Choroid plexus epithelial cell (primary cell): ENCODE measurements around the gene RBX1.

Experiments used
- DNase-seq: peaks from one replicate; pipeline ENCODE4 v3.0.0-alpha.2; 2010; ENCODE audit warnings: low read depth
- H3K4me3 ChIP-seq: 2 replicates; pipeline ENCODE4 v1.5.1; 2011; ENCODE audit warnings: low read depth, mild to moderate bottlenecking, control low read depth, low read length, moderate library complexity
- TF ChIP-seq, protein P1 (sequence below): conservative IDR thresholded peaks from 2 replicates; pipeline ENCODE4 v1.5.1; 2011; ENCODE audit warnings: low read depth, mild to moderate bottlenecking, control low read depth, inconsistent platforms, low read length, moderate library complexity

The RBX1 gene

DNA sequence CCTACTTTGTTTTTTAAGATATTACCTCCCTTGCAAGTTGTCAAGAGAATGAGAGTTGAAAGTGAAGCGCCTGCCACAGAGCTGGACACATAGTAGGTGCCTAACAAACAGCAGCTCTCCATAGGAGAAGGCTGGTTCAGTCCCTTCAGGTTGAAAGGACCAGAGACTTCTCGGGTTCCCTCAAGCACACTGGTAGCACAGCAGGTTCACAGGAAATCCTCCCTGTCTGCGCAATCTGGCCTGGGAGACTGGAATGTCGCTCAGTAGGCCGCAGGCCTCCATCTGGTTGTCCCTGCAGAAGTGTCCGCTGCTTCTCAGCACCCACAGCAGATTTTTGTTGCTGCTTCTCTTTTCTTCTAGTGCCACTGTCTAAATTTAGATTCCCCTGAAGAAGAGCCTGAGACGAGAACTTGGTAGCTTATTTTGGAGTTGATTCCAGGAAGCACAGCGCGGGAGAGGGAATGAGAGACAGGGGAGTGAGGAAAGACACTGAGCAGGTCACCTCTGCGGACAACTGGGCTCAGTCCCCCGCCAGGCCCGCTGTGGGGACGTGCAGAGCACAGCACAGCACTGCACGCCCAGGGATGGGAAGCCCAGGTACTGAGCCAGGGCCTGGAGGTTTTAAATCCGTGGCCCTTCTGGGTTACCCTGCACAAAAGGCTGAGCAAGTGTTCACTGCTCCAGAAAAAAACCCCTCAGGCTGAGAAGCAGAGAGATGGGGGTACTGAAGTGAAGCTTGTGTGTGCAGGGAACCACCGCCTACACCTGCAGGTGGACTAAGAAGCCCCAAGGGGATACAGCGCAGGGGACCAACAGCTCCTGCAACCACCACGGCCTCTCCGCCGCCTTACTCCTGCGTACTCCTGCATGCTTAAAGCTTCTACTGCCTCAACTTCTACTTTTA is 31.6 kb downstream of the RBX1 start:
- H3K4me3 ChIP-seq: no peak overlapping the region
- no peak for DNase-seq
- TF ChIP-seq, protein P1, sequence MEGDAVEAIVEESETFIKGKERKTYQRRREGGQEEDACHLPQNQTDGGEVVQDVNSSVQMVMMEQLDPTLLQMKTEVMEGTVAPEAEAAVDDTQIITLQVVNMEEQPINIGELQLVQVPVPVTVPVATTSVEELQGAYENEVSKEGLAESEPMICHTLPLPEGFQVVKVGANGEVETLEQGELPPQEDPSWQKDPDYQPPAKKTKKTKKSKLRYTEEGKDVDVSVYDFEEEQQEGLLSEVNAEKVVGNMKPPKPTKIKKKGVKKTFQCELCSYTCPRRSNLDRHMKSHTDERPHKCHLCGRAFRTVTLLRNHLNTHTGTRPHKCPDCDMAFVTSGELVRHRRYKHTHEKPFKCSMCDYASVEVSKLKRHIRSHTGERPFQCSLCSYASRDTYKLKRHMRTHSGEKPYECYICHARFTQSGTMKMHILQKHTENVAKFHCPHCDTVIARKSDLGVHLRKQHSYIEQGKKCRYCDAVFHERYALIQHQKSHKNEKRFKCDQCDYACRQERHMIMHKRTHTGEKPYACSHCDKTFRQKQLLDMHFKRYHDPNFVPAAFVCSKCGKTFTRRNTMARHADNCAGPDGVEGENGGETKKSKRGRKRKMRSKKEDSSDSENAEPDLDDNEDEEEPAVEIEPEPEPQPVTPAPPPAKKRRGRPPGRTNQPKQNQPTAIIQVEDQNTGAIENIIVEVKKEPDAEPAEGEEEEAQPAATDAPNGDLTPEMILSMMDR: no peak

DNA sequence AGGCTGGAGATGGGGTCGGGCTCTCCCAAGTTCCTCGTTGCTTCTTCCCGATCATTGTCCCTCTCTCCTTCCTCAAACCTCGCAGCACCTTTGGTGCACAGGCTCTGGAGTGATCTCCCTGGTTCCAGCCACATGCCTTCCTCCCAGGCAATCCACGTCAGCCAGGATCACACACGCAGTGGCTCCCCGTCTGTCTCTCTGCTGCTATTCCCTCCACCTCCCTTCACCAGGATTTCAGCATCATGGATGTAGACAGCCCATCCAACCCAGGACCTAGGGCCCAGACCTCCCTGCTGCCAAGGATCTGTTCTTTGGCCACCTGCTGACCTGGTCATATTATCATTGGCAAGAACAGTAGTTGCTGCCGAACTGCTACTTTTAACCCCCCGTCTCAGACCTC is 40.1 kb downstream of the RBX1 start:
- TF ChIP-seq, protein P1: no peak
- H3K4me3 ChIP-seq: no peak overlapping the region
- DNase-seq: no peak

DNA sequence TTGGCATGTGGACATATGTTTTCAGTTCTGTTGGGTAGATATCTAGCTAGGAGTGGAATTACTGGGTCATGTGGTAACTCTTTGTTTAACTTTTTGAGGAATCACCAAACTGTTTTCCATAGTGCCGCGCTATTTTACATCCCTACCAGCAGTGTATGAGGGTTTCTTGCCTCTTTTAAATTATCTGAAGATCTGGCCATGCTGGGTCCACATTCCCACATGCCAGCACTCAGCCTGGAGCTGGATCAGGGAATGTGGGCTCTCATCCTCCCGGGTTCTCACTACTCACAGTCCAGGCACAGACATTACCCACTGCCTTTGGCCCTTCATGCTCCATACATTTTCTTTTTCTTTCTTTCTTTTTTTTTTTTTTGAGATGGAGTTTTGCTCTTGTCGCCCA is 44.6 kb downstream of the RBX1 start:
- TF ChIP-seq, protein P1: no peak
- no peak for DNase-seq
- H3K4me3 ChIP-seq: no peak overlapping the region

DNA sequence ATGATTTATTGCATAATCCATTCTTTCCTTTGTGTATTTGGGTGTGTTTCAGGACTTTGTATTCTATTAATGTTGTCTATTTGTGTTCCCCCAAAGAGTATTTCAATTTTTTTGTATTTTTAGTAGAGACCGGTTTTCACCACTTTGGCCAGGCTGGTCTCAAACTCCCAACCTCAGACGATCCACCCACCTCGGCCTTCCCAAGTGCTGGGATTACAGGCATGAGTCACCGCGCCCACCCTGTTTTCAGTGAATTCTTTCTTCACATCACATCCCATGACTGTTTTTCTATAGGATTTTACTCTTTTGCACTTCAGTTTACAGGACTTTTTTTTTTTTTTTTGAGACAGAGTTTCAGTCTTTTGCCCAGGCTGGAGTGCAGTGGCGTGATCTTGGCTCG is 46.3 kb downstream of the RBX1 start:
- H3K4me3 ChIP-seq: no peak overlapping the region
- no peak for DNase-seq
- TF ChIP-seq, protein P1: no peak

DNA sequence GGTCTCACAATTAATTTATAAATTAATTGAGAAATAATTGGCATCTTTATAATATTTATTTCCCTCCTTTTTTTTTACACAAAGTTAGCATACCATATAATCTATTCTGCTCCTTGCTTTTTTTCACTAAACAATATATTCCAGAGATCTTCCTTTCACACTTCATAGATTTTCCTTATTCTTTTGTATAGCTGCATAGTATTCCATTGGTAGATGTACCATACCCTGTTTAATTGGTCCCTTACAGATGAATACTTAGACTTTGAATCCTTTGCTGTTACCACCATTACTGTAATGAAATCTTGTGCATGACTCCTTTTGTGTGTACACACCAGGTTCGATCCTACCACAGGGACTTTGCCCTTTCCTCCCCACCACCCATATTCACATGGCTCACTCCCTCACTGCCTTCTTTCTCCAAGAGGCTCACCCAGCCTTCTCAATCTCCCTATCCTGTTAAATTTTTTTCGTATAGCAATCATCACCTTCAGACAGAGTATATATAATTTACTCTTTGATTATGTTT is 48.9 kb downstream of the RBX1 start:
- no peak overlapping the region for H3K4me3 ChIP-seq
- TF ChIP-seq, protein P1: no peak
- no peak for DNase-seq

DNA sequence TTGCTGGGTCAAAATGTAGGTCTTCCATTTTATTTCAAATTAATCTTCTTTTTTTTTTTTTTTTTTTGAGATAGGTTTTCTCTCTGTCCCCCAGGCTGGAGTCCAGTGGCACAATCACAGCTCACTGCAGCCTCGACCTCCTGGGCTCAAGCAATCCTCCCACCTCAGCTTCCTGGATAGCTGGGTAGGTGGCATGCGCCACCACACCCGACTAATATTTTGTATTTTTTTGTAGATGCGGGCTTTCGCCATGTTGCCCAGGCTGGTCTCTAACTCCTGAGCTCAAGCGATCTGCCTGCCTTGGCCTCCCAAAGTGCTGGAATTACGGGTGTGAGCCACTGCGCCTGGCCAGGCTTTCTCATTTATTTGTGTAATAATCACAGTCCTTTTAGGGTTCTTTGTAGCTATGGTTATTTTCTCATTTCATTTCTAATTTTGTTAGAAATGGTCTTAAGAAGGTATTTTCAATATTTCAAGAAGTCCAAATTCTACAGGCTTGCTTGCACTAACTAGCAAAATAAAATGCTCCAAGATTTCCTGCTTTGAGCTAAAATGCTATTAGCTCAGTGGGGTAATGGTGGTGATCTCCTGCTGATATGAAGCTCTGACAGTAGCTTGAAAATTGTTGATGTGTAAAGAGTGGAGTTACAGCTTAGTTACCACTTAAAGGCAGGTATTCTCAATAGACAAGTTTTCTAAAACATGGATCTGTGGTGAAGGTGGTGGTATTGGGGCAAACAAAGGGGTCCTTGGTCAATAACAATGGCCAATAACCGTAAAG is 50.0 kb downstream of the RBX1 start:
- TF ChIP-seq, protein P1: no peak

More for the DNA sequence above, 50.0 kb downstream of the RBX1 start:
- DNase-seq: no peak
- H3K4me3 ChIP-seq: no peak overlapping the region
